IMR-90 (cell line): ENCODE measurements around the gene ELL.

Experiments
- BHLHE40 ChIP-seq: fragments of 150-350 bp; IDR thresholded peaks from 2 replicates; pipeline ENCODE4 v1.6.1; 2016; ENCODE audit warnings: mild to moderate bottlenecking, low read depth, low read length
- CEBPB ChIP-seq: IDR thresholded peaks from 2 replicates; pipeline ENCODE4 v1.6.1; 2012; ENCODE audit warnings: low read depth, low read length, improper control_type of control experiment
- MAFK ChIP-seq: IDR thresholded peaks from 2 replicates; pipeline ENCODE4 v1.6.1; 2012; ENCODE audit warnings: low read depth, low read length, improper control_type of control experiment
- MAZ ChIP-seq: IDR thresholded peaks from 2 replicates; pipeline ENCODE4 v1.6.1; 2012; ENCODE audit warnings: low read depth, mild to moderate bottlenecking, low read length, improper control_type of control experiment, moderate library complexity, borderline replicate concordance
- MXI1 ChIP-seq: IDR thresholded peaks from 2 replicates; pipeline ENCODE4 v1.6.1; 2012; ENCODE audit warnings: low read depth, mild to moderate bottlenecking, low read length, moderate library complexity, borderline replicate concordance
- NFE2L2 ChIP-seq: fragments of 150-350 bp; IDR thresholded peaks from 2 replicates; pipeline ENCODE4 v1.6.1; 2016; ENCODE audit warnings: low read depth, mild to moderate bottlenecking, low read length
- POLR2A ChIP-seq: IDR thresholded peaks from 2 replicates; pipeline ENCODE4 v1.6.1; 2012; ENCODE audit warnings: mild to moderate bottlenecking, low read depth, low read length
- RAD21 ChIP-seq: IDR thresholded peaks from 2 replicates; pipeline ENCODE4 v1.6.1; 2012; ENCODE audit warnings: low read length, improper control_type of control experiment
- RCOR1 ChIP-seq: IDR thresholded peaks from 2 replicates; pipeline ENCODE4 v1.6.1; 2012; ENCODE audit warnings: mild to moderate bottlenecking, low read length, improper control_type of control experiment; ENCODE audit not compliant: insufficient replicate concordance
- RFX5 ChIP-seq: IDR thresholded peaks from 2 replicates; pipeline ENCODE4 v1.8.0; 2012; ENCODE audit warnings: low read depth, mild to moderate bottlenecking, low read length, moderate library complexity
- SMC3 ChIP-seq: fragments of 150-350 bp; IDR thresholded peaks from 2 replicates; pipeline ENCODE4 v1.6.1; 2016; ENCODE audit warnings: low read depth, mild to moderate bottlenecking, antibody characterized with exemption, low read length, moderate library complexity
- TF ChIP-seq, protein P1 (sequence below): conservative IDR thresholded peaks from 2 replicates; pipeline ENCODE4 v1.5.1; 2012; ENCODE audit warnings: mild to moderate bottlenecking, low read depth, low read length, improper control_type of control experiment
- TF ChIP-seq, protein P2 (sequence below): fragments of 150-350 bp; IDR thresholded peaks from 2 replicates; pipeline ENCODE4 v1.6.1; 2017; ENCODE audit warnings: mild to moderate bottlenecking, antibody characterized with exemption, low read length, low read depth
- TF ChIP-seq, protein P3 (sequence below): fragments of 150-350 bp; IDR thresholded peaks from 2 replicates; pipeline ENCODE4 v1.6.1; 2016; ENCODE audit warnings: low read depth, mild to moderate bottlenecking, low read length, moderate library complexity, borderline replicate concordance

DNA sequence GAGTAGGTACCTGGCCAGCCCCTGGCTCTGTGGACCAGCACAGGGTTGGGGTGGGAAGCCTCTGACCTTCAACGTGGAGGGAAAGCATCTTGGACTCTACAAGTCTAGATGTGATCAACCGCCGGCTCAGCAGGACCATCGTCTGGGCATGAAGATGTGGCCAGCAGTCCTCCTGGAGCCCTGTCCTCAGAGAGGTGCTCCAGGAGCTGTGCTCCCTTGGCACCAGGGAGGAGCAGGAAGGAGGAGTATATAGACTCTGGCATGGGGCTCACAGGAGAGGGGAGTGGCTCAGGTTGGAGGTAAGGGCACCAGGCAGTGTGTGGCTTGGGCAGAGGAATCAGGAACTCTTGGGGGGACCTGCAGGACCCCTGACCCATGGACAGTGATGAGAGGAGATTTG, 65.6 kb downstream of the ELL start:
- no peak for TF ChIP-seq RCOR1
- TF ChIP-seq, protein P1, sequence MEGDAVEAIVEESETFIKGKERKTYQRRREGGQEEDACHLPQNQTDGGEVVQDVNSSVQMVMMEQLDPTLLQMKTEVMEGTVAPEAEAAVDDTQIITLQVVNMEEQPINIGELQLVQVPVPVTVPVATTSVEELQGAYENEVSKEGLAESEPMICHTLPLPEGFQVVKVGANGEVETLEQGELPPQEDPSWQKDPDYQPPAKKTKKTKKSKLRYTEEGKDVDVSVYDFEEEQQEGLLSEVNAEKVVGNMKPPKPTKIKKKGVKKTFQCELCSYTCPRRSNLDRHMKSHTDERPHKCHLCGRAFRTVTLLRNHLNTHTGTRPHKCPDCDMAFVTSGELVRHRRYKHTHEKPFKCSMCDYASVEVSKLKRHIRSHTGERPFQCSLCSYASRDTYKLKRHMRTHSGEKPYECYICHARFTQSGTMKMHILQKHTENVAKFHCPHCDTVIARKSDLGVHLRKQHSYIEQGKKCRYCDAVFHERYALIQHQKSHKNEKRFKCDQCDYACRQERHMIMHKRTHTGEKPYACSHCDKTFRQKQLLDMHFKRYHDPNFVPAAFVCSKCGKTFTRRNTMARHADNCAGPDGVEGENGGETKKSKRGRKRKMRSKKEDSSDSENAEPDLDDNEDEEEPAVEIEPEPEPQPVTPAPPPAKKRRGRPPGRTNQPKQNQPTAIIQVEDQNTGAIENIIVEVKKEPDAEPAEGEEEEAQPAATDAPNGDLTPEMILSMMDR: no peak
- TF ChIP-seq BHLHE40: no peak
- TF ChIP-seq RAD21: no peak
- TF ChIP-seq SMC3: no peak
- TF ChIP-seq, protein P2, sequence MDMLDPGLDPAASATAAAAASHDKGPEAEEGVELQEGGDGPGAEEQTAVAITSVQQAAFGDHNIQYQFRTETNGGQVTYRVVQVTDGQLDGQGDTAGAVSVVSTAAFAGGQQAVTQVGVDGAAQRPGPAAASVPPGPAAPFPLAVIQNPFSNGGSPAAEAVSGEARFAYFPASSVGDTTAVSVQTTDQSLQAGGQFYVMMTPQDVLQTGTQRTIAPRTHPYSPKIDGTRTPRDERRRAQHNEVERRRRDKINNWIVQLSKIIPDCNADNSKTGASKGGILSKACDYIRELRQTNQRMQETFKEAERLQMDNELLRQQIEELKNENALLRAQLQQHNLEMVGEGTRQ: no peak
- TF ChIP-seq MAFK: no peak
- no peak for TF ChIP-seq POLR2A
- TF ChIP-seq, protein P3, sequence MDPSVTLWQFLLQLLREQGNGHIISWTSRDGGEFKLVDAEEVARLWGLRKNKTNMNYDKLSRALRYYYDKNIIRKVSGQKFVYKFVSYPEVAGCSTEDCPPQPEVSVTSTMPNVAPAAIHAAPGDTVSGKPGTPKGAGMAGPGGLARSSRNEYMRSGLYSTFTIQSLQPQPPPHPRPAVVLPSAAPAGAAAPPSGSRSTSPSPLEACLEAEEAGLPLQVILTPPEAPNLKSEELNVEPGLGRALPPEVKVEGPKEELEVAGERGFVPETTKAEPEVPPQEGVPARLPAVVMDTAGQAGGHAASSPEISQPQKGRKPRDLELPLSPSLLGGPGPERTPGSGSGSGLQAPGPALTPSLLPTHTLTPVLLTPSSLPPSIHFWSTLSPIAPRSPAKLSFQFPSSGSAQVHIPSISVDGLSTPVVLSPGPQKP: no peak
- no peak for TF ChIP-seq CEBPB
- TF ChIP-seq RFX5: no peak
- no peak for TF ChIP-seq MAZ
- no peak for TF ChIP-seq MXI1
- no peak for TF ChIP-seq NFE2L2
